H9 (cell line): ENCODE results near the gene SLC35G6. TPM values are rescaled to one million over a fixed set of nuclear protein-coding genes. Genes with fewer than 3 reads are reported as not detected.
"Not testable (repeated sequence)": the region's sequence is repeated elsewhere in the genome, so short reads cannot be mapped to it uniquely, and the experiment has no call there.

Source experiments
- DNase-seq: peaks from one replicate; pipeline ENCODE4 v3.0.0-alpha.2; 2017
- H2AFZ ChIP-seq: one replicate; pipeline ENCODE4 v1.6.1; 2013; ENCODE audit warnings: mild to moderate bottlenecking, low read length, control low read depth, moderate library complexity
- H2AK5ac ChIP-seq: 2 replicates; pipeline ENCODE4 v1.6.1; 2013; ENCODE audit warnings: low read length, control low read depth, mixed read lengths; ENCODE audit not compliant: insufficient read length
- H2BK120ac ChIP-seq: one replicate; pipeline ENCODE4 v1.6.1; 2013; ENCODE audit warnings: low read depth, mild to moderate bottlenecking, low read length, control low read depth, inconsistent platforms; ENCODE audit not compliant: poor library complexity, severe bottlenecking
- H2BK12ac ChIP-seq: 2 replicates; pipeline ENCODE4 v1.6.1; 2013; ENCODE audit warnings: low read length, control low read depth, mixed read lengths, low read depth; ENCODE audit not compliant: insufficient read length
- H2BK15ac ChIP-seq: 2 replicates; pipeline ENCODE4 v1.6.1; 2013; ENCODE audit warnings: low read depth, low read length, control low read depth
- H2BK20ac ChIP-seq: one replicate; pipeline ENCODE4 v1.6.1; 2013; ENCODE audit warnings: low read depth, mild to moderate bottlenecking, low read length, control low read depth, inconsistent platforms; ENCODE audit not compliant: poor library complexity, severe bottlenecking
- H2BK5ac ChIP-seq: 2 replicates; pipeline ENCODE4 v1.6.1; 2013; ENCODE audit warnings: low read length, control low read depth, mixed read lengths; ENCODE audit not compliant: insufficient read length
- H3K14ac ChIP-seq: 2 replicates; pipeline ENCODE4 v1.6.1; 2013; ENCODE audit warnings: low read length, control low read depth; ENCODE audit not compliant: insufficient read depth
- H3K18ac ChIP-seq: 2 replicates; pipeline ENCODE4 v1.6.1; 2013; ENCODE audit warnings: low read depth, mild to moderate bottlenecking, mixed read lengths, low read length, control low read depth; ENCODE audit not compliant: insufficient read length
- H3K23ac ChIP-seq: 2 replicates; pipeline ENCODE4 v1.6.1; 2013; ENCODE audit warnings: low read length, control low read depth, mixed read lengths, low read depth; ENCODE audit not compliant: insufficient read length
- H3K23me2 ChIP-seq: 2 replicates; pipeline ENCODE4 v1.6.1; 2013; ENCODE audit warnings: low read depth, mild to moderate bottlenecking, mixed read lengths, low read length, control low read depth; ENCODE audit not compliant: insufficient read length, poor library complexity, severe bottlenecking
- H3K27ac ChIP-seq: 2 replicates; pipeline ENCODE4 v1.5.1; 2013; ENCODE audit warnings: low read length, control low read depth, mixed read lengths, low read depth; ENCODE audit not compliant: insufficient read length
- H3K27me3 ChIP-seq: 2 replicates; pipeline ENCODE4 v1.6.1; 2013; ENCODE audit warnings: low read length, control low read depth, inconsistent platforms; ENCODE audit not compliant: insufficient read depth
- H3K4ac ChIP-seq: 2 replicates; pipeline ENCODE4 v1.6.1; 2013; ENCODE audit warnings: low read depth, mild to moderate bottlenecking, control low read depth, inconsistent platforms, low read length, moderate library complexity
- H3K4me1 ChIP-seq: 2 replicates; pipeline ENCODE4 v1.6.1; 2013; ENCODE audit warnings: low read length, control low read depth, inconsistent platforms; ENCODE audit not compliant: insufficient read depth
- H3K4me2 ChIP-seq: 2 replicates; pipeline ENCODE4 v1.6.1; 2013; ENCODE audit warnings: low read length, control low read depth, mixed read lengths; ENCODE audit not compliant: insufficient read length, insufficient read depth
- H3K56ac ChIP-seq: 2 replicates; pipeline ENCODE4 v1.6.1; 2013; ENCODE audit warnings: low read depth, mild to moderate bottlenecking, mixed read lengths, low read length, control low read depth; ENCODE audit not compliant: insufficient read length
- H3K79me1 ChIP-seq: 2 replicates; pipeline ENCODE4 v1.6.1; 2013; ENCODE audit warnings: low read depth, mild to moderate bottlenecking, moderate library complexity, low read length, control low read depth, inconsistent platforms; ENCODE audit not compliant: insufficient read depth, poor library complexity, severe bottlenecking
- H3K79me2 ChIP-seq: 2 replicates; pipeline ENCODE4 v1.6.1; 2013; ENCODE audit warnings: low read length, control low read depth, inconsistent platforms; ENCODE audit not compliant: insufficient read depth
- H3K9ac ChIP-seq: 2 replicates; pipeline ENCODE4 v1.6.1; 2013; ENCODE audit warnings: low read length, control low read depth, mixed read lengths; ENCODE audit not compliant: insufficient read length; ENCODE audit errors: extremely low read depth
- H3K9me3 ChIP-seq: one replicate; pipeline ENCODE4 v1.6.1; 2013; ENCODE audit warnings: low read depth, low read length, inconsistent platforms; ENCODE audit not compliant: control insufficient read depth
- H3T11ph ChIP-seq: one replicate; pipeline ENCODE4 v1.6.1; 2013; ENCODE audit warnings: mild to moderate bottlenecking, low read length, control low read depth, inconsistent platforms
- H4K20me1 ChIP-seq: one replicate; pipeline ENCODE4 v1.6.1; 2013; ENCODE audit not compliant: control insufficient read depth, insufficient read length, insufficient read depth
- H4K5ac ChIP-seq: 2 replicates; pipeline ENCODE4 v1.6.1; 2013; ENCODE audit warnings: low read depth, mild to moderate bottlenecking, mixed read lengths, low read length, control low read depth; ENCODE audit not compliant: insufficient read length
- H4K8ac ChIP-seq: replicated peaks from 2 replicates; pipeline ENCODE4 v1.6.1; 2013; ENCODE audit warnings: low read length, control low read depth, mixed read lengths, low read depth; ENCODE audit not compliant: insufficient read length
- H4K91ac ChIP-seq: 2 replicates; pipeline ENCODE4 v1.6.1; 2013; ENCODE audit warnings: low read depth, mild to moderate bottlenecking, moderate library complexity, mixed read lengths, low read length, control low read depth; ENCODE audit not compliant: insufficient read length
- H3K27ac Mint-ChIP-seq, 3 experiments: 2 replicates in 2 of 3; 3 replicates in 1 of 3; pipeline ENCODE4 v1.8.0; 2020 to 2021; ENCODE audit warnings: mixed read lengths in 3 of 3, mild to moderate bottlenecking in 1 of 3, moderate library complexity in 1 of 3
- H3K27me3 Mint-ChIP-seq: 2 replicates; pipeline ENCODE4 v1.8.0; 2021; ENCODE audit warnings: low read depth, mild to moderate bottlenecking, moderate library complexity, mixed read lengths
- H3K36me3 Mint-ChIP-seq, 3 experiments: 2 replicates in 2 of 3; 3 replicates in 1 of 3; pipeline ENCODE4 v1.8.0; 2020 to 2021; ENCODE audit warnings: low read depth in 3 of 3, mixed read lengths in 3 of 3; ENCODE audit not compliant: insufficient read depth in 1 of 3
- H3K4me1 Mint-ChIP-seq, 2 experiments: 2 replicates each; pipeline ENCODE4 v1.8.0; 2020; ENCODE audit warnings: mixed read lengths in 2 of 2
- H3K4me3 Mint-ChIP-seq, 2 experiments: 2 replicates in 1 of 2; 3 replicates in 1 of 2; pipeline ENCODE4 v1.8.0; 2020 to 2021; ENCODE audit warnings: mild to moderate bottlenecking in 2 of 2, mixed read lengths in 2 of 2, moderate library complexity in 1 of 2
- H3K9me3 Mint-ChIP-seq, 2 experiments: 2 replicates in 1 of 2; 3 replicates in 1 of 2; pipeline ENCODE4 v1.8.0; 2020; ENCODE audit warnings: mild to moderate bottlenecking in 2 of 2, mixed read lengths in 2 of 2, moderate library complexity in 1 of 2
- WGBS: extraction: QIAGEN DNeasy Blood & Tissue Kit; methylation state at CpG from one replicate; pipeline ENCODE4 v1.1.7; 2013; ENCODE audit warnings: missing lambda C conversion rate, low lambda C conversion rate, mixed read lengths; ENCODE audit not compliant: insufficient read length; ENCODE audit errors: extremely low coverage; 5-methylcytosine and 5-hydroxymethylcytosine counted together
- total RNA-seq: library from RNA; stranded (reverse); gene quantifications from 2 replicates; pipeline ENCODE4 v1.2.1, GENCODE V29; 2021

The SLC35G6 gene
- total RNA-seq, 1 experiment from 2014 or later: not detected

- H3K79me1 ChIP-seq, H3K56ac ChIP-seq, H3K14ac ChIP-seq, H3K18ac ChIP-seq, H2BK120ac ChIP-seq, H4K91ac ChIP-seq, H3K4ac ChIP-seq, H3K9me3 Mint-ChIP-seq, H3K27me3 Mint-ChIP-seq, H2BK12ac ChIP-seq, H2BK15ac ChIP-seq, H2AFZ ChIP-seq, H4K5ac ChIP-seq, H3K27me3 ChIP-seq, H4K8ac ChIP-seq, H4K20me1 ChIP-seq, H3K23ac ChIP-seq, H2BK20ac ChIP-seq, H2BK5ac ChIP-seq, H3K9me3 ChIP-seq, H3K4me1 ChIP-seq, DNase-seq, H3K9ac ChIP-seq, H2AK5ac ChIP-seq, H3T11ph ChIP-seq: not testable (repeated sequence)
- Histone ChIP-seq H3K23me2 (peaks cover 17% of the 10 kb centered on the region), H3K27ac (peak overlapping the region; percentile 59), H3K79me2 (peaks cover 20% of the 10 kb centered on the region), H3K4me2 (peak overlapping the region; percentile 81)
- Mint-ChIP-seq H3K36me3 (peaks cover 12 to 18% (median 13%) of the 10 kb centered on the region in 3 experiments; a peak in 6 of 7 replicates), H3K4me1 (peaks cover 54 to 70% of the 10 kb centered on the region in 2 experiments), H3K4me3 (peak overlapping the region; percentile 91 to 96), H3K27ac (peak overlapping the region in 2 of 3 experiments; percentile 99; a peak in 5 of 7 replicates)
- no CpG with 5 or more reads among the region's 6 CpGs for WGBS
Observed at GRCh38 chr17:7482742-7483088, 1.5 kb downstream of the SLC35G6 start.
